Measurements from ENCODE around the gene TSBP1.
"Not testable (repeated sequence)": the region's sequence is repeated elsewhere in the genome, so short reads cannot be mapped to it uniquely, and the experiment has no call there.

TSBP1 gene

GRCh38 chr6:32375739-32376529 lies 4.2 kb upstream of the TSBP1 start:
- DNase-seq = no peak

- no peak for DNase-seq
Measured at GRCh38 chr6:32371229-32371628, 474 bp downstream of the TSBP1 start.

GRCh38 chr6:32370505-32370904 lies 1.2 kb downstream of the TSBP1 start:
- DNase-seq = no peak

GRCh38 chr6:32369660-32370059 lies 2.0 kb downstream of the TSBP1 start:
- DNase-seq = no peak

GRCh38 chr6:32367644-32368043 lies 4.1 kb downstream of the TSBP1 start:
- no peak for DNase-seq

GRCh38 chr6:32359225-32359624 lies 12.5 kb downstream of the TSBP1 start:
- not testable (repeated sequence) for DNase-seq

- not testable (repeated sequence) for DNase-seq
Measured at GRCh38 chr6:32358548-32358947, 13.2 kb downstream of the TSBP1 start.

- no peak for DNase-seq
Measured at GRCh38 chr6:32355018-32355417, 16.7 kb downstream of the TSBP1 start.

- no peak for DNase-seq
Measured at GRCh38 chr6:32353348-32353747, 18.4 kb downstream of the TSBP1 start.

GRCh38 chr6:32340242-32340641 lies 31.5 kb downstream of the TSBP1 start:
- no peak for DNase-seq

GRCh38 chr6:32337186-32337805 lies 34.4 kb downstream of the TSBP1 start:
- no peak for DNase-seq

- no peak for DNase-seq
Measured at GRCh38 chr6:32332433-32332832, 39.3 kb downstream of the TSBP1 start.

- DNase-seq = no peak
Measured at GRCh38 chr6:32329141-32329540, 42.6 kb downstream of the TSBP1 start.

- DNase-seq = no peak
Measured at GRCh38 chr6:32327103-32327502, 44.6 kb downstream of the TSBP1 start.

- no peak for DNase-seq
Measured at GRCh38 chr6:32318501-32318900, 53.2 kb downstream of the TSBP1 start.

GRCh38 chr6:32317541-32317940 lies 54.2 kb downstream of the TSBP1 start:
- no peak for DNase-seq

- DNase-seq = no peak
Measured at GRCh38 chr6:32313964-32314363, 57.7 kb downstream of the TSBP1 start.

- no peak for DNase-seq
Measured at GRCh38 chr6:32298632-32299336, 72.9 kb downstream of the TSBP1 start.

- not testable (repeated sequence) for DNase-seq
Measured at GRCh38 chr6:32294980-32295379, 76.7 kb downstream of the TSBP1 start.

GRCh38 chr6:32294566-32294965 lies 77.1 kb downstream of the TSBP1 start:
- no peak for DNase-seq

- DNase-seq = no peak
Measured at GRCh38 chr6:32293695-32294094, 78.0 kb downstream of the TSBP1 start.

- DNase-seq = no peak
Measured at GRCh38 chr6:32291543-32291942, 80.2 kb downstream of the TSBP1 start.

- DNase-seq = no peak
Measured at GRCh38 chr6:32290886-32291450, 80.7 kb downstream of the TSBP1 start.

GRCh38 chr6:32288426-32288825 lies 83.3 kb downstream of the TSBP1 start:
- no peak for DNase-seq

All from NCI-H1417 (cell line).